ENCODE measurements around the gene RMRP.
"Not testable (repeated sequence)": the region's sequence is repeated elsewhere in the genome, so short reads cannot be mapped to it uniquely, and the experiment has no call there.

Gene RMRP

DNA sequence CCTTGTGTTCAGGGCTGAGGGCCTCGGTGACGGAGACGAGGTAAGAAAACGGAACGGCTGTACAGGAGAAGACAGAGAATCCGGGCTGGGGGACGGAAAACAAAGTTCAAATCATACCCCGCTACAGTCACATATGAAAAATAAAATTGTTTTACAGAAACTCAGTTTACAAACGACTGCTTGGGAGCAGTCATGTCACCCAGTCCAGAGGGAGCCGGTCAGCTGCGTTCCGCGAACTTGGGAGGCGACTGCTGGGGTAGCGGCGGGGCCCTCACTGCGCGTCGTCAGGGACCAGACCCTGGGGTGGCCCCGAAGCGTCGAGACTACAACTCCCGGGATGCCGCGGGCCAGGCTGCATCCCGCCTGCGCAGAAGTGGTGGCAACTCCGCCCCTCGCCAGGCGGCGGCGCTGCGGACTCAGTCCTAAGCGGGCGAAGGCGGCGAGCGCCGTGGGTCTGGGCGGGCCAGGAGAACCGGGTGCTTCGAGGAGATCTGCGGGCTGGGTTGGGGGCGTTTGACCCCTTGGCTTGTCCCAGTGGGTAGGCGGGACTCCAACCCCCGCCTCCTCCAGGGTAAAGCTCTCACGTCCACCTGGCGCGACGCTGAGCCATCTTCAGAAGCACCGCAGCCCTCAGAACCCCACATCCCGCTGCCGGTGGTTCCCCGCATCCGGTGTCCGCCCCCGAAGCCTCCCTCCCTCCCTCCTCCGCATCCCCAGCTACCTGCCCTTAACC, 11.1 kb downstream of the RMRP start:
- in situ Hi-C loops (cut with HindIII; ENCODE audit: low sequenced_read_pairs), result no loop called here

DNA sequence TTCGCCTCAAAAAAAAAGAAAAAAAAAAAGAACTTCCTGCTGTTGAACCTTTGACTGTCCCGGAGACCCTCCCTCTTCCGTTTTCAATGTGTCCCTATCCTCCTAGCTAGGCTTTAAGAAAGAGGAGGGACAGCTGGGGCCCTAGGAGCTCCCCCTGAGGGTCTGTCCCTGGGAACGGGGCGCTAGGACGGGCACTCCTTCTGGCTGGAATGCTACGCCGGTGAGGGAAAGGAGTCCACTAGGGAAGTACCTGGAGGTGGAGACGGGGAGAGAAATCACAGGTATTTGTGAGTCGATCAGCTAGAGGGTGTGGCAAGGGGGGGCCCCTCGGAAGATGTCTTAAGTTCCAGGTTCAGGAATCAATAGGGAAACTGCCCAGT, 11.7 kb downstream of the RMRP start:
- in situ Hi-C loops (cut with HindIII; ENCODE audit: low sequenced_read_pairs), result no loop called here

DNA sequence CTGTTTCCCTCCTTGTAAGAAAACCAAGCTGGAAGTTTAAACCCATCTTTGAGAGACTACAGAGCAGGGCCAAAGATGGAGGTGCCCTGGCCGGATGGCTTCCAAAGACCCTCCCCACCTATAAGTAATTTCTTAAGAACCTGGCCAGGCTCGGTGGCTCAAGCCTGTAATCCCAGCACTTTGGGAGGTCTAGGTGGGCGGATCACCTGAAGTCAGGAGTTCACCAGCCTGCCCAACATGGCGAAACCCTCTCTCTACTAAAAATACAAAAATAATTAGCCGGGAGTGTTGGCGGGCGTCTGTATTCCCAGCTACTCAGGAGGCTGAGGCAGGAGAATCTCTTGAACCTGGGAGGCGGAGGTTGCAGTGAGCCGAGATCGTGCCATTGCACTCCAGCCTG, 12.1 kb downstream of the RMRP start:
- in situ Hi-C loops (cut with HindIII; ENCODE audit: low sequenced_read_pairs), result not testable (repeated sequence)

DNA sequence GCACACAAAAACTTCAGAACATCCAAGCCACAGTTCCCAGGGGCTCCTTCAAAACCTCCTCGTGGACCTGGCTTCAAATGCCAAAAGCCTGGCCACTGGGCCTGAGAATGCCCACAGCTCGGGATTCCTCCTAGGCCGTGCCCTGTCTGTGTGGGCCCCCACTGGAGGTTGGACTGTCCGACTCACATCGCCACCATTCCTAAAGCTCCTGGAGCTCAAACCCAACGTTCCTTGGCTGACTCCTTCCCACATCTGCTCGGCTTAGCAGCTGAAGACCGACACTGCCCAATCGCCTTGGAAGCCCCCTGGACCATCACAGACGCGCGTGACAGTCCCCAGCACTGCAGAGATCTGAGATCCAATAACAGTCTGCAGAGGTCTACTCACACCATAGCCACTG, 14.8 kb downstream of the RMRP start:
- in situ Hi-C loops (cut with HindIII; ENCODE audit: low sequenced_read_pairs), result no loop called here

DNA sequence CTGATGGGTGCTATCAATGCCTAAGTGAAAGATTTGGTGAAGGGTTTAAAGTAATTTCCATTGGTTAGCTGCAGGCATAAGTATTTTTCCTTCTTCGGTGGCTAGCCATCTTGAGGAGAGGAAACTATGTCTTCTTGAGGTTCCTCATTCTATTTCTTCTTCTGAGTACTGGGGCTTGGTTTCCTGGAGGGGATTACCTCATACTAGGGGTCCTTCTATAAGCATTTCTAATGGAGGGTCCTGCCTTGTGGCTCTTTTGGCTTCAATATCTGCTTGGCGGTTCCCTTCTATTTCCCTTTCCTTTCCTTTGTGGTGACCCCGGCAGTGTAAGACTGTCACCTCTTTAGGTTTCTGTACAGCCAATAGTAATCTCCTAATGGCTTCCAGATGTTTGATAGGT, 16.3 kb downstream of the RMRP start:
- in situ Hi-C loops (cut with HindIII; ENCODE audit: low sequenced_read_pairs), result not testable (repeated sequence)

DNA sequence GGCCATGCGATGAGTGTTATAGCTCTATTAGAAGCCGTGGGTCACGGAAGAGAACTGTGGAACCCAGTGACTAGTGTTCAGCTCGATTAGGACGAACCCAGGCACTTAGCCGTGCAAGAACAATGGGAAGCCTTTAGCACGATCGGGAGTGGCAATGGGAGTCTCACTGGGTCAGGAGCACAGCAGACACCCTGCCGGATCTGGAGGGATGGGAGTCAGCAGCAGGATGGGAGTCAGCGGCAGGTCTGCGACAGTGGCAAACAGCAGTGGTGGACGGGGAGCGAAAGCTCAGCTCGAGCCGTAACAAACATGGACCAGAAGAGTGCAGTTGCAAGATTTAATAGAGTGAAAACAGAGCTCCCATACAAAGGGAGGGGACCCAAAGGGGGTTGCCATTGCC, 17.4 kb downstream of the RMRP start:
- in situ Hi-C loops (cut with HindIII; ENCODE audit: low sequenced_read_pairs), result not testable (repeated sequence)

DNA sequence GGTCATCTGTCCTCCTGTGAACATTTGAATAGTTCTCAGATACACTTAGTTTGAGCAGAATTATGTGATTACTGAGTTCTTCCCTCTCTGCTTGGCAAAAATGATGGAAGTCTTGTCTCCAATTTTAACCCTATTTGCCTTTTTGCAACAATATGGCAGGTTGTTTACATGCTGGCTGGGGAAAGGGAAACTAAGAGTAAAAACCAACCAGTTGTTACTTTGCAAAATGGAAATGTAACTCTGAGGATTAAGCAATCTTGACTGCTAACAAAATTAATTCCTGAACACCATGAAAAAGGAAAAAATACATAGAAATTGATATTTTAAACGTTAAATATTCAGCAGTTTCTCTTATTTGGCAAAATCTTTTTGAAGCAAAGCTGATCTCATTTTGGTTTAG, 18.2 kb downstream of the RMRP start:
- in situ Hi-C loops (cut with HindIII; ENCODE audit: low sequenced_read_pairs), result no loop called here

DNA sequence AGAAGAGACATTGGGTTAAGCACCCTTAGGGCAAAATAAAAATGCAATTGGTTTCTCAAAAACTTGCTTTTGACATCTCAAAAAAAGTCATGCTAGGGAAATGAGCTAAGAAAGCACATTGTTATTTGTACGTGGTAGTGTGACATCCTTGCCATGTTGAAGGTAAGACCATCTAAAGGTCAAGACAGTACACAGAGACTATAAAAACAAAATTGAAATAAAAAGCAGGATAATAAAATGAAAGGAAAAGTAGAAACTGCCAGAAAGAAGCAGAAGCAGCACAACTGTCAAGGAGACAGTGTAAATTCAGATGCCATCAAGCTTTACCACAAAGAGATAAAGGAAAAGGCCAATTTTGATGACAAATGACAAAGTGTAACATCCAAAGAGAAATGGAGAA, 18.6 kb downstream of the RMRP start:
- in situ Hi-C loops (cut with HindIII; ENCODE audit: low sequenced_read_pairs), result not testable (repeated sequence)

DNA sequence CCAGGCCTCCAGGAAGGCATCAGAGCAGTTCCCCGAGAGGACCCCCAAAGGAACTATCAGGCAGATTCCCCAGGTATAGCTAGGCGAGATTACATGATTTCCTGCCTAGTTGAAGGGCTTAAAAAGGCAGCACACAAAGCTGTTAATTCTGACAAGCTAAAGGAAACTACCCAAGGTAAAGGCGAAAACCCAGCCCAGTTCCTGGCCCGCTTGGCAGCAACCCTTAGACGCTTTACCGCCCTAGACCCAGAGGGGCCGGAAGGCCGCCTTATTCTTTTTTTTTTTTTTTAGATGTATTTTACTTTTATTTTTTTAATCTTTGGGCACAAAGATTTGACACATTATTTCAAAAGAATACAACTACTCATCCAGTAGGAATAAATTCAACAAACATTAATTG, 19.1 kb downstream of the RMRP start:
- in situ Hi-C loops (cut with HindIII; ENCODE audit: low sequenced_read_pairs), result not testable (repeated sequence)

DNA sequence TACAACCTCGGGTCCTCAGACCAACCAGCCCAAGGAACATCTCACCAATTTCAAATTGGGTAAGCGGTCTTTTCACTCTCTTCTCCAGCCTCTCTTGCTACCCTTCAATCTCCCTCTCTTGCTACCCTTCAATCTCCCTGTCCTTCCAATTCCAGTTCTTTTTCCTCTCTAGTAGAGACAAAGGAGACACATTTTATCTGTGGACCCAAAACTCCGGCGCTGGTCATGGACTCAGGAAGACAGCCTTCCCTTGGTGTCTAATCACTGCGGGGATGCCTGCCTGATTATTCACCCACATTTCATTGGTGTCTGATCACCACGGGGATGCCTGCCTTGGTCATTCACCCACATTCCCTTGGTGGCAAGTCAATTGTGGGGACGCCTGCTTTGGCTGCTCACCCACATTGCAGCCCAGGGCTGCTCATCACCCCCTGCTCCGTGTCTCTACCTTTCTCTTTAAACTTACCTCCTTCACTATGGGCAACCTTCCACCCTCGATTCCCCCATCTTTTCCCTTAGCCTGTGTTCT, 20.3 kb downstream of the RMRP start:
- in situ Hi-C loops (cut with HindIII; ENCODE audit: low sequenced_read_pairs), result not testable (repeated sequence)

DNA sequence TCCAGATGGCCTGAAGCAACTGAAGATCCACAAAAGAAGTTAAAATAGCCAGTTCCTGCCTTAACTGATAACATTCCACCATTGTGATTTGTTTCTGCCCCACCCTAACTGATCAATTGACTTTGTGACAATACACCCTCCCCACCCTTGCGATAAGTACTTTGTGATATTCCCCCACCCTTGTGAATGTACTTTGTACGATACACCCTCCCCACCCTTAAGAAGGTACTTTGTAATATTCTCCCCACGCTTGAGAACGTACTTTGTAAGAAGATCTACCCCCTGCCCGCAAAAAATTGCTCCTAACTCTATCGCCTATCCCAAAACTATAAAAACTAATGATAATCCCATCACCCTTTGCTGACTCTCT, 21.0 kb downstream of the RMRP start:
- in situ Hi-C loops (cut with HindIII; ENCODE audit: low sequenced_read_pairs), result not testable (repeated sequence)

DNA sequence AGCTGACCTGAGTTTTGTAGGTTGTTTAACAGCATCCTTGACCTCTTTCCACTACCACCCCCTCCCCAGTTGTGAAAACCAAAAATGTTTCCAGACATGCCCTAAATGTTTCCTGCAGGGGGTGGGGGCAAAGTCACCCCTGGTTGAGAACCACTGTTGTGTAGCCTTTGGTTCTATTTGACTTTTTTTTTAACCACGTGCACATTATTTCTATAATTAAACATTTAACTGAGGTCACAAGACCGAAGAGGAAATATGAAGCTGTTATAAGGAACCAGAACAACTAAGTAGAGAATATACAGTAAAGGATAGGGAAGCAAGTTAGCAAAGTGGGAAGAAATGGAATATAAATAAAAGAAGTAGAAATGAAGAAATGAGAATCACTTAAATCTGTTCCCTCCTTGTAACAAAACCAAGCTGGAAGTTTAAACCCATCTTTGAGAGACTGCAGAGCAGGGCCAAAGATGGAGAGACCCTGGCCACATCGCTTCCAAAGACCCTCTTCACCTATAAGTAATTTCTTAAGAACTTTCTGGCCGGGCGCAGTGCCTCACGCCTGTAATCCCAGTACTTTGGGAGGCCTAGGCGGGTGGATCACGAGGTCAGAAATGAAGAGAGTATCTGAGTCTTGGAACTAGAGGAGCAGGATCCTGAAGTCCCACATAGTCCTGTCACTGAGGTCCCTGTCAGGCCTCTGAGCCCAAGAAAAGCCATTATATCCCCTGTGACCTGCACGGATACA, 21.5 kb downstream of the RMRP start:
- in situ Hi-C loops (cut with HindIII; ENCODE audit: low sequenced_read_pairs), result no loop called here

DNA sequence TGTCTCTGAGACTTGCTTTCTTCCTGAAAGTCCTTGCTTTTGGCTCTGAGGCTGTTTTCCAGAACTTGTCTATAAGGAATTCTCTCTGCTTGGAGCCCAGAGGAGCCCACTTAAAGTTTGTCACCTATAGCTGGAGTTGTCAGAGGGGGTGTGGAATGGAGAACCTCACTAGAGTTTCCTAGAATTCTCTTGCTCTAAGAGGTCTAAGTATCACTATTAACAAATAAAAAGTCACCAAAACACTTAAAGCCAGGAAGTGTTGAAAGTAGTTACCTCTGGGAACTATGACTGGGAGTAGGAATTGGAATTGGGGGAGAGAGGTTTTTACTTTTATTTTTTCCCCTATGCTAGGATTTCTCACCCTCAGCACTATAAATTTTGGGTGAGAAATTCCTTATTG, 22.1 kb downstream of the RMRP start:
- in situ Hi-C loops (cut with HindIII; ENCODE audit: low sequenced_read_pairs), result no loop called here

DNA sequence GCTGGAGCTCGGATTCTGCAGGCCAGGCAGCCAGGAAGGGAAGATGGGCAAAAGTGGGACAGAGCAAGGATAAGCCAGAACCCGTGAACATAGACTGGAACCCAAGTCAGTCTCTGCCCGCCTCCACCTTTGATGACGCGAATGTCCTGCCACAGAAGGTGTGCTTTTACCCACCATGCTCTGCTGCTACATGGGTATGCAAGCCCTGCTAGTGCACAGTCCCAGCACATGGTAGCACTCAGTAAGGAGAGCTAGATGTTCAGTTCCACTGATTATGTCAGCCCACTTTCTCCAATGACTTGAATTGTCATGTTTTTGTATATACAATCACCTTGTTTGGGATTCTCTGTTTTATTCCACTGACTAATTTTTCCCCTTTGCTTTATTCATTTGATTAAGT, 28.2 kb downstream of the RMRP start:
- in situ Hi-C loops (cut with HindIII; ENCODE audit: low sequenced_read_pairs), result no loop called here

DNA sequence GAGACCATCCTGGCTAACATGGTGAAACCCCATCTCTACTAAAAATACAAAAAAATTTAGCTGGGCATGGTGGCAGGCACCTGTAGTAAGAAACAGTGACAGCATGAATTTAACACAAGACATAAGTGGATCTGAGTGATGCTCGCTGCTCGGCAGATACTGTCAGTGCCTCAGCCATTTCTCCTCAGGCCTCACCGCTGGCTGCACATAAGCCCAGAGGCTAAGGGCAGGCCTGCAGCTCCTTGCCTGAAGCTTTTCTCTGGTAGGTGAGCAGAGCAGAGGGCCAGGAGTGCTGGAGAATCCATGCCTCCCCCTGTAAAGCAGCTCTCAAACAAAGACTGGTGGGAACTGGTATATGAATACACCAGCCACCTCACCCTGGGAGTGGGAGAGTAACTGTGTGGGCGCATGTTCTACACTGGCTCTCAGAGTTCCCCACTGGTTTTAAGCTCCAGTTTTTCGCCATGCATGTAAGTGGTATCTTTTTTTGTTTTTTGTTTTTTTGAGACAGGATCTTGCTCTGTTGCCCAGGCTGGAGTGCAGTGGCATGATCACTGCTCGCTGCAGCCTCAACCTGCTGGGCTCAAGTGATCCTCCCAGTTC, 29.3 kb downstream of the RMRP start:
- in situ Hi-C loops (cut with HindIII; ENCODE audit: low sequenced_read_pairs), result no loop called here

DNA sequence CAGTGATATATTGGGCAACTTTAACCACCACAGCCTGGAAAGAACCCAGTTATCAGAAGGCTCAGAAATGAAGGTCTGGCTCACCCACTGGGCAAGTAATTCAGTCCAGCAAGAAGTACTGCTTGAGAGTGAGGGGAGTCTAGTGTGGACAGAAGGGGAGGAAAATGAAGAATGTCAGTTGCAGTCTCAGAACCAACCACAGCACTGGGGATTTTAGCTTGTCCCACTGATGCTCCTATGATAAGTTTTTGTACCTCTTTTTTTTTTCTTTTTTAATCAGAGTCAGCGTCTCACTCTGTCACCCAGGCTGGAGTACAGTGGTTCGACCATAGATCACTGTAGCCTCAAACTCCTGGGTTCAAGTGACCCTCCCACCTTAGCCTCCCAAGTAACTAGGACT, 30.2 kb downstream of the RMRP start:
- in situ Hi-C loops (cut with HindIII; ENCODE audit: low sequenced_read_pairs), result no loop called here

DNA sequence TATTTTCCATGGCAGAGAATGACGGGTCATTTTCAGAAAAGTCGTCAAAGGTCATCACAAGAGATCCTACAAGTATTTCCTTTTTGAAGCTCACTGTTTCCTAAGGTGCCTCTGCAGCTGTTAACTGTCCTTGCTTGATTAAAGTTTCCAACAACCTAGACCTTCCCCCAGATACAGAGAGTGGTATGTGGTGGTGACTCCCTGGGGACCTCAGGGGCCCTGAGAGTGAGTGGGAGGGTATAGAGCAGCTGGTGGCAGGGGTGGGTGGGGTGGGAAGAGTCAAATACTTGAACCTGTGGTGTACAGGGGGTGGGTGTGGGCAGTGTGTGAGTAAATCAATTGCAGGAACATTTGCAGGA, 38.0 kb downstream of the RMRP start:
- in situ Hi-C loops (cut with HindIII; ENCODE audit: low sequenced_read_pairs), result no loop called here

DNA sequence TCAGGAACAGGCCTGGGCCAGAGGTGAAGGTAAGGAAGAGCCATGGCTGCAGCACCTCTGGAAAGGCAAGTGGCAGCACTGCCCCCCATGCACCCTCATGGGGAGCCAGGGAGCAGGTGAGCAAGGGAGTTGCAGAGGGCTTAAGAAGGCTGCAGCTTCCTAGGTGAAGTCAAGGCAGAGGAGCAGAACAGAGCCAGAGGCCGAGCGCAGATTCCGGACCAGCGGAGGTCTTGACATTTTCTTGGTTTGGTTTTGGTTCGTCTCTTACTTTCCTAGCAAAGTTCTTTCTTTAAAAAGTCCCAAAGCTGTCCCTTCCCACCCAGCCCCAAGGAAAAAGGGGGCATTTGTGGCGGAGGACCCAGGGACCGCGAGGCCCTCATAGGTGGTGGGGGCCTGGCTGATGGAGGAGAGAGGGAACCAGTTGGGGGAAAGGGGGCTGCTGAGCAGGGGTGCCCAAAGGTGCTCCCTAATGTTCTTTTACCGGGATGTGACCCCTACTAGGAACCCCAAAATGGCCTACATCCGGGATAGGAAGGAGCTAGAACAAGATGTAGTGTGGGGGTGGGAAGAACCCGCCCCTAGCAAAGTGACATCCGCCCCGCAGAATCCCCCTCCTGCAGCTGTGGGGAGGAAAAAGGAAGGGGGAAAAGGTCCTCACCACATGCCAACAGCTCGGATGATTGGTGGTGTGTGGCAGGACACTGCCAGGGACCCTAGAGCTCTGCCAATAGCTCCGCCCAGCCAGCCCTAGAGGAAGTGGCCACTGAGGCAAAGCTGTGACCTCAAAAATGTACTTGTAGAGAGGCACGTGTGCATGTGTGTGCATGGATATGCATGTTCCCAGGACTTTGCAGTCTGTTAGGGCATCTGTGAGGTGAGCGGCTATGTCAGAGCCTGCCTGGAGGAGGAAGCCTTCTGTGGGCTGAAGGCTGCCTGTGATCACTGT, 38.7 kb downstream of the RMRP start:
- in situ Hi-C loops (cut with HindIII; ENCODE audit: low sequenced_read_pairs), result no loop called here

DNA sequence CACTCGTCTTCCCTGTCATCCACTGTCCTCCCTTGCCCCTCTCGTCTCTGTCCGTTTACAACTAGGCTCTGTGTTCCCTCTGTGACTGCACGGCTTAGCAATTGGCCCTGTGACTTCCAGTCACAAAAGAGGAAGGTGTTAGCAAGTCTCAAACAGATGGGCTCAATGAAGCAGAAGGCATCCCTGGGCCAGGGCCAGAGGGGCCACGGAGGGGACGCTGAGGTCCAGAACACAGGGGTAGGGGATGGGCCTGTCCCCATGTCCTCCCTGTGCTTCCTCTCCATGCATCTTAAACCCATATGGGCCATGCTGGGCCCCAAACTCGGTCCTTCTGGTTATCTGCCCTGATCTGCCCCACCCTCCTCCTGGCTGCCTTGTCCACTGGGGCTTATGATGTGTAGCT, 39.5 kb downstream of the RMRP start, which contains the start of gene CD72:
Gene CD72 (minus strand): TSS at position 89 of the 403 bp plus-strand sequence. CDS start 110 bp downstream, outside the sequence.
- in situ Hi-C loops (cut with HindIII; ENCODE audit: low sequenced_read_pairs), result no loop called here

DNA sequence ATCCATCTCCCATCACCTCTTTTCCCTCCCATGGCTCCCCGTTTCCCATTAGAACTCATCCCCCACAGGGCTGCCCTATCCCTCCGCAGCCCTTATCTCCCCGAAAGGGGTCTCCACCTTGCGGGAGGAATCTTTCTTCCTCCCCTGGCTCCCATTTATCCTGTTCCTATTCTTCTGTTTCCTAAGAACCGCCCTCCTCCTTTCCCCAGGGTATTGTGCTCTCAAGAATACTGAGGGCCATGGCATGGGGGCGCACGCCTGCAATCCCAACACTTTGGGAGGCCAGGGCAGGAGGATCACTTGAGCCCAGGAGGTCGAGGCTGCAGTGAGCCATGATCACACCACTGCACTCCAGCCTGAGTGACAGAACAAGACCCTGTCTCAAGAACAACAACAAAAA, 40.3 kb downstream of the RMRP start:
- in situ Hi-C loops (cut with HindIII; ENCODE audit: low sequenced_read_pairs), result no loop called here

All from DLD1 (cell line).